Measurements from ENCODE around the gene FOXJ2.

- TF ChIP-seq GATA2 (IDR thresholded peaks at IDR 0.05; ENCODE audit: low read depth, low read length) (no peak), GATA3 (IDR thresholded peaks at IDR 0.05; ENCODE audit: low read depth, low read length) (no peak)
Observed at GRCh38 chr12:8082808-8083100, 50.2 kb downstream of the FOXJ2 start.
